ELR (cell line): ENCODE measurements around the gene PROC.

ENCODE experiments used
- DNase-seq: peaks from one replicate; pipeline ENCODE4 v3.0.0-alpha.2; 2015; ENCODE audit warnings: low read depth

The PROC gene

GRCh38 chr2:127414638-127415592 is 3.3 kb upstream of the PROC start:
- no peak for DNase-seq

- DNase-seq = no peak
Observed at GRCh38 chr2:127415593-127416505, 2.4 kb upstream of the PROC start.

GRCh38 chr2:127416506-127417001 is 1.7 kb upstream of the PROC start:
- no peak for DNase-seq

- DNase-seq = no peak
Observed at GRCh38 chr2:127417406-127417805, 821 bp upstream of the PROC start.

- no peak for DNase-seq
Observed at GRCh38 chr2:127419112-127419430, 844 bp downstream of the PROC start.

- no peak for DNase-seq
Observed at GRCh38 chr2:127419448-127420038, 1.3 kb downstream of the PROC start.

- no peak for DNase-seq
Observed at GRCh38 chr2:127420039-127420864, 2.0 kb downstream of the PROC start.

- DNase-seq = no peak
Observed at GRCh38 chr2:127421116-127421800, 3.0 kb downstream of the PROC start.

GRCh38 chr2:127421871-127422558 is 3.8 kb downstream of the PROC start:
- DNase-seq = no peak

- DNase-seq = no peak
Observed at GRCh38 chr2:127422559-127423477, 4.6 kb downstream of the PROC start.

GRCh38 chr2:127423478-127423843 is 5.2 kb downstream of the PROC start:
- no peak for DNase-seq

GRCh38 chr2:127423880-127424279 is 5.7 kb downstream of the PROC start:
- peak; percentile 36 for DNase-seq

- DNase-seq = no peak
Observed at GRCh38 chr2:127424598-127425520, 6.6 kb downstream of the PROC start.

- DNase-seq = no peak
Observed at GRCh38 chr2:127425540-127426490, 7.6 kb downstream of the PROC start.

GRCh38 chr2:127426501-127427354 is 8.5 kb downstream of the PROC start:
- DNase-seq = no peak
